ENCODE data around the gene HMGCLL1. TPM values are rescaled to one million over a fixed set of nuclear protein-coding genes. Genes with fewer than 3 reads are reported as not detected.

The HMGCLL1 gene
- 0.07 TPM in 1 of 2 replicates, not detected in the other for total RNA-seq

GRCh38 chr6:55578537-55579363 lies at the start of gene HMGCLL1:
Gene HMGCLL1, minus strand, starts transcription at chr6:55579192. Its CDS starts 137 bp downstream, at chr6:55579055.

All from nasal cavity respiratory epithelium epithelial cell of viscerocranial mucosa (primary cell).